Measurements from ENCODE around the gene ZNF100. TPM values are rescaled to one million over a fixed set of nuclear protein-coding genes. Genes with fewer than 3 reads are reported as not detected.

The ZNF100 gene
- total and polyA plus RNA-seq, 2 of the 4 experiments (the other 2 are of a cell fraction), result 2.2 to 5.9 TPM

- no peak overlapping the region for H2BK5ac ChIP-seq (ENCODE audit: low read depth, low read length, poor library complexity, severe bottlenecking)
- H3K18ac ChIP-seq (ENCODE audit: low read depth, low read length), result no peak overlapping the region
- H2AK9ac ChIP-seq (replicated peaks; ENCODE audit: low read depth, low read length, poor library complexity), result no peak overlapping the region
- H3K14ac ChIP-seq (replicated peaks; ENCODE audit: low read depth, low read length), result no peak overlapping the region
- no peak overlapping the region for H4K91ac ChIP-seq (ENCODE audit: insufficient read depth, low read depth, low read length)
- ATAC-seq (ENCODE audit: low read depth), result no peak
- no peak overlapping the region for H3K4ac ChIP-seq (ENCODE audit: low read depth, low read length)
- TF ChIP-seq SMC3 (IDR thresholded peaks at IDR 0.05; ENCODE audit: low read depth, low read length) (no peak), MAZ (IDR thresholded peaks at IDR 0.05; ENCODE audit: borderline replicate concordance, low read depth, low read length) (no peak), MXI1 (IDR thresholded peaks at IDR 0.05; ENCODE audit: borderline replicate concordance, low read depth, low read length) (no peak), POLR2A (IDR thresholded peaks at IDR 0.05; ENCODE audit: low read depth, low read length) (no peak), RCOR1 (IDR thresholded peaks at IDR 0.05; ENCODE audit: insufficient replicate concordance, low read length) (no peak), CHD1 (IDR thresholded peaks at IDR 0.05; ENCODE audit: low read depth, low read length) (no peak), MAFK (IDR thresholded peaks at IDR 0.05; ENCODE audit: low read depth, low read length) (no peak), CTCF (conservative IDR thresholded peaks at IDR 0.05; ENCODE audit: low read depth, low read length) (no peak), RAD21 (IDR thresholded peaks at IDR 0.05; ENCODE audit: low read length) (no peak), USF2 (IDR thresholded peaks at IDR 0.05; ENCODE audit: low read depth, low read length) (no peak), BHLHE40 (IDR thresholded peaks at IDR 0.05; ENCODE audit: low read depth, low read length) (no peak), ELK1 (IDR thresholded peaks at IDR 0.05; ENCODE audit: borderline replicate concordance, low read depth, low read length) (no peak), CEBPB (IDR thresholded peaks at IDR 0.05; ENCODE audit: low read depth, low read length) (no peak), RFX5 (IDR thresholded peaks at IDR 0.05; ENCODE audit: low read depth, low read length) (no peak), NFE2L2 (IDR thresholded peaks at IDR 0.05; ENCODE audit: low read depth, low read length) (no peak)
- no peak overlapping the region for H3K4me2 ChIP-seq (ENCODE audit: low read depth, low read length)
- WGBS, 2 experiments (ENCODE audit: extremely low coverage in 2 of 2, insufficient read length in 1 of 2), result 75% methylated on average over 1 of the region's 1 CpG; no CpG with 5 or more reads in 1 of the 2 experiments
- H2BK20ac ChIP-seq (ENCODE audit: low read depth, low read length), result no peak overlapping the region
- H3K56ac ChIP-seq (ENCODE audit: extremely low read depth, insufficient read depth, low read length), result no peak overlapping the region
- DNase-seq, result no peak
- intact Hi-C loops (cut with micrococcal nuclease), result no loop called here
- no peak overlapping the region for H2AK5ac ChIP-seq (ENCODE audit: low read depth, low read length)
- H3K79me1 ChIP-seq (ENCODE audit: low read depth in 1 of 2, low read length in 2 of 2), result no peaks in the 10 kb centered on the region
- no peaks in the 10 kb centered on the region for H3K9me1 ChIP-seq (ENCODE audit: insufficient read depth, low read length)
- ChIA-PET POLR2A (ENCODE audit: unreplicated experiment) (no interaction called here), CTCF (no interaction called here)
- no TSS peak for BruUV-seq (replicated peaks)
- no peaks in the 10 kb centered on the region for H4K20me1 ChIP-seq (ENCODE audit: insufficient read depth, low read length)
- no peaks in the 10 kb centered on the region for H3K36me3 ChIP-seq (ENCODE audit: control insufficient read depth, insufficient read depth, low read length)
- no peak overlapping the region for H2AFZ ChIP-seq (replicated peaks; ENCODE audit: low read length, poor library complexity)
- dilution Hi-C loops (cut with HindIII; ENCODE audit: low sequenced_read_pairs, unreplicated experiment), result no loop called here
- peaks cover 20% of the 10 kb centered on the region for H3K9me3 ChIP-seq (ENCODE audit: control insufficient read depth, insufficient read depth, low read length)
- no peak overlapping the region for H4K5ac ChIP-seq (ENCODE audit: low read depth, low read length)
- H3K23ac ChIP-seq (ENCODE audit: low read depth, low read length), result no peak overlapping the region
- no peak overlapping the region for H2BK15ac ChIP-seq (ENCODE audit: low read depth, low read length)
- no peak overlapping the region for H3K4me3 ChIP-seq (ENCODE audit: insufficient read depth, low read depth, low read length)
- H2BK120ac ChIP-seq (ENCODE audit: low read depth, low read length), result no peak overlapping the region
- H3K4me1 ChIP-seq (ENCODE audit: control insufficient read depth, insufficient read depth, low read length), result no peaks in the 10 kb centered on the region
- no peak overlapping the region for H3K9ac ChIP-seq (ENCODE audit: low read depth, low read length)
- H4K8ac ChIP-seq (ENCODE audit: low read depth in 2 of 2, low read length in 2 of 2), result no peak overlapping the region
- no peak overlapping the region for H3K27ac ChIP-seq (ENCODE audit: insufficient read depth, low read length)
- no peaks in the 10 kb centered on the region for H3K27me3 ChIP-seq (ENCODE audit: control insufficient read depth, insufficient read depth, low read length)
- in situ Hi-C loops (cut with MboI; ENCODE audit: low sequenced_read_pairs), result no loop called here
Observed at GRCh38 chr19:21693399-21693798, 74.0 kb downstream of the ZNF100 start.
